Vagina (tissue), 2 donors: Measurements from ENCODE around the gene TNNC1.

ENCODE experiments used
- POLR2A ChIP-seq, 2 donors: fragments of 450-650 bp; IDR thresholded peaks; one replicate each; pipeline ENCODE4 v1.6.1; 2017; ENCODE audit warnings: antibody characterized with exemption in 2 of 2, mild to moderate bottlenecking in 2 of 2, moderate library complexity in 2 of 2
- POLR2AphosphoS5 ChIP-seq, 2 donors: sonication (generic); formaldehyde crosslinking; IDR thresholded peaks; one replicate each; pipeline ENCODE4 v1.9.0; 2017; ENCODE audit warnings: antibody characterized with exemption in 2 of 2, mild to moderate bottlenecking in 2 of 2, low read depth in 1 of 2; ENCODE audit not compliant: insufficient read depth in 1 of 2
- TF ChIP-seq, protein P1 (sequence below), 3 experiments: fragments of 450-650 bp in 2 of 3; fragments of 200-600 bp in 1 of 3; sonication (generic) in 1 of 3; IDR thresholded peaks; one replicate each; pipeline ENCODE4 v1.5.1; 2017 to 2019; ENCODE audit warnings: antibody characterized with exemption in 3 of 3, mild to moderate bottlenecking in 2 of 3, moderate library complexity in 2 of 3

DNA sequence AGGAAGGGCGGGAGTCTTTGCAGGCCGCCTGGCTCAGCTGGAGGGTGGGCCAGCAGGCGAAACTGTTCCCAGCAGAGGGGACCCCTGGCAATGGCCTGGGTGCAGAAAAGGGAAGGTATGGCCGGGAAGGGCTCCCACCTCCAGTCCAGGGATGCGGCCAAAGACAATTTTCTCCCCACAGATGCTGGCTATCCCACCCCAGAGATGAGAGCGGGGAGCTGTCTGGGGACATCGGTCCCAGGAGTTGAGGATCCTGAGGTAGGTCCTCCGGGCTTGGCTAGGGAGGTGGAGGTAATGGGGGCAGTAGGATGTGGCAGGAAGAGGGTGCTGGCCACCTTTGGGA, 10.6 kb downstream of the TNNC1 start:
- TF ChIP-seq POLR2AphosphoS5 (IDR thresholded peaks at IDR 0.05; ENCODE audit: insufficient read depth in 1 of 2, low read depth in 1 of 2) (no peak), POLR2A (IDR thresholded peaks at IDR 0.05) (no peak)
- TF ChIP-seq, protein P1, sequence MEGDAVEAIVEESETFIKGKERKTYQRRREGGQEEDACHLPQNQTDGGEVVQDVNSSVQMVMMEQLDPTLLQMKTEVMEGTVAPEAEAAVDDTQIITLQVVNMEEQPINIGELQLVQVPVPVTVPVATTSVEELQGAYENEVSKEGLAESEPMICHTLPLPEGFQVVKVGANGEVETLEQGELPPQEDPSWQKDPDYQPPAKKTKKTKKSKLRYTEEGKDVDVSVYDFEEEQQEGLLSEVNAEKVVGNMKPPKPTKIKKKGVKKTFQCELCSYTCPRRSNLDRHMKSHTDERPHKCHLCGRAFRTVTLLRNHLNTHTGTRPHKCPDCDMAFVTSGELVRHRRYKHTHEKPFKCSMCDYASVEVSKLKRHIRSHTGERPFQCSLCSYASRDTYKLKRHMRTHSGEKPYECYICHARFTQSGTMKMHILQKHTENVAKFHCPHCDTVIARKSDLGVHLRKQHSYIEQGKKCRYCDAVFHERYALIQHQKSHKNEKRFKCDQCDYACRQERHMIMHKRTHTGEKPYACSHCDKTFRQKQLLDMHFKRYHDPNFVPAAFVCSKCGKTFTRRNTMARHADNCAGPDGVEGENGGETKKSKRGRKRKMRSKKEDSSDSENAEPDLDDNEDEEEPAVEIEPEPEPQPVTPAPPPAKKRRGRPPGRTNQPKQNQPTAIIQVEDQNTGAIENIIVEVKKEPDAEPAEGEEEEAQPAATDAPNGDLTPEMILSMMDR (IDR thresholded peaks at IDR 0.05) = no peak
